ENCODE measurements around the gene CDH4.

CDH4 gene

GRCh38 chr20:61949714-61950640, 697.9 kb downstream of the CDH4 start:
- no peak for DNase-seq

GRCh38 chr20:61950641-61951071, 698.6 kb downstream of the CDH4 start:
- DNase-seq = no peak

GRCh38 chr20:61951695-61952533, 699.9 kb downstream of the CDH4 start:
- DNase-seq = peak; percentile 37

GRCh38 chr20:61953037-61954021, 701.3 kb downstream of the CDH4 start:
- no peak for DNase-seq

GRCh38 chr20:61954276-61955021, 702.4 kb downstream of the CDH4 start:
- DNase-seq = no peak

DNA sequence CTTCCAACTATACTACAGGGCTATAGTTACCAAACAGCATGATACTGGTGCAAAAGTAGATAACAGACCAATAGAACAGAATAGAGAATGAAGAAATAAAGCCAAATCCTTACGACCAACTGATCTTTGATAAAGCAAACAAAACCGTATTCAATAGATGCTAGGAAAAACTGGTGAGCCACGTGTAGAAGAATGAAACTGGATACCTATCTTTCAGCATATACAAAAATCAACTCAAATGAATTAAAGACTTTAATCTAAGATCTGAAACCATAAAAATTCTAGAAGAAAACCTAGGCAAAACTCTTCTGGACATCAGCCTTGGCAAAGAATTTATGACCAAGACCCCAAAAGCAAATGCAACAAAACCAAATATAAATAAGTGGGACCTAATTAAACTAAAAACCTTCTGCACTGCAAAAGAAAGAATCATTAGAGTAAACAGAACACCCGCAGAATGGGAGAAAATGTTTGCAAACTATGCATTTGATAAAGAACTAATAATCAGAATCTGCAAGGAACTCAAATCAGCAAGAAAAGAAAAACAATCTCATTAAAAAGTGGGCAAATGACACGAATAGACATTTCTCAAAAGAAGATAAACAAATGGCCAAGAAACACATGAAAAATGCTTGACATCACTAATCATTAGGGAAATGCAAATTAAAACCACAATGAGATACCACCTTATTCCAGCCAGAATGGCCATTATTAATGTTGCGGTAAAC, 703.8 kb downstream of the CDH4 start:
- no peak for DNase-seq

DNA sequence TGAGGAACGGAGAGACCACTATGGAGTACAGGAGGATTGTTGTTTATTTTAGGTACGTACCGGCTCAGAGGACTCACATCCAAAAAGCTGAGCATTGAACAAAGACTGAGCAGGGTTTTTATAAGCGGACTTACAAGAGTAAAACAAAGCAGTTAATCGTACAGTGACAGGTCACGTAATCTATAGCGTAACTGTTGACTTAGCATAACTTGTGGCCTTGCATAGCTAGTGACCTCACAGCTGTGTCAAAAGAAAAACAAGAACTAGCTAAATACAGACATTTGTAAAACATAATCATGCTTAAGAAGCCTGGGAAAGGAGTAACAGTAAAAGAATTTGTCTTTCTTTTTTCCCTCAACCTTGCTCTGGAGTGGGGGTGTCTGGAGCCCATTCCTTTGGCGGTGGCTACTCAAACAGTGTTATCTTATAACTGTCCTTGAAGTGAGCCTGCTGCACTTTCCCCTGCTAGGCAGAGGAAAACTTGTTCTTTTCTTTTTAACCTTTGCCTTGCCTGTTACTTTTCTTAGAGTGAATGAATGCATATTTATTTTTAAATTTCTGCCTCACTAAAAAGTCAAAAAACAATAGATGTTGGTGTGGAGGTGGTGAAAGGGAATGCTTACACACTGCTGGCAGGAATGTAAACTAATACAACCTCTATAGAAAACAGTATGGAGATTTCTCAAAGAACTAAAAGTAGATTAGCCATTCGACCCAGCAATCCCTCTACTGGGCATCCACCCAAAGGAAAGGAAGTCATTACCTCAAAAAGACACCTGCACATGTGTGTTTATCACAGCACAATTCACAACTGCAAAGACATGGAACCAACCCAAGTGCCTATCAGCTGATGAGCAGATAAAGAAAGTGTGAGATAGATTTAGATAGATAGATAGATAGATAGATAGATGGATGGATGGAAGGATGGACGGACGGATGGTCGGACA, 704.6 kb downstream of the CDH4 start:
- DNase-seq = no peak

- DNase-seq = no peak
These were observed 706.1 kb downstream of the CDH4 start for GRCh38 chr20:61957961-61958715.

- no peak for DNase-seq
These were observed 707.0 kb downstream of the CDH4 start for GRCh38 chr20:61958773-61959700.

DNA sequence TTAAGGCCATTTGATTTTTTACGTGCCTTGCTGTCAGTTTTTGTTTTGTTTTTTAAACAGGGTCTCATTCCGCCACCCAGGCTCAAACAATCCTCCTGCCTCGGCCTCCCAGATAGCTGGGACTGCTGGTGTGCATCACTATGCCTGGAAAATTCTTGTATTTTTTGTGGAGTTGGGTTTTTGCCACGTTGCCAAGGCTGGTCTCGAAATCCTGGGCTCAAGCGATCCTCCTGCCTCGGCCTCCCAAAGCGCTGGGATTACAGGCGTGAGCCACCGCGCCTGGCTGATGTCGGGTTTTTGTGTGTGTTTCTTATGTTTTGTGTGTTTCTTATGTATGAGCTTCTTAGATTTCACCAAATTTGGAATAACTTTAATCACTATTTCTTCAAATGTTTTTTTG, 708.8 kb downstream of the CDH4 start:
- no peak for DNase-seq

DNA sequence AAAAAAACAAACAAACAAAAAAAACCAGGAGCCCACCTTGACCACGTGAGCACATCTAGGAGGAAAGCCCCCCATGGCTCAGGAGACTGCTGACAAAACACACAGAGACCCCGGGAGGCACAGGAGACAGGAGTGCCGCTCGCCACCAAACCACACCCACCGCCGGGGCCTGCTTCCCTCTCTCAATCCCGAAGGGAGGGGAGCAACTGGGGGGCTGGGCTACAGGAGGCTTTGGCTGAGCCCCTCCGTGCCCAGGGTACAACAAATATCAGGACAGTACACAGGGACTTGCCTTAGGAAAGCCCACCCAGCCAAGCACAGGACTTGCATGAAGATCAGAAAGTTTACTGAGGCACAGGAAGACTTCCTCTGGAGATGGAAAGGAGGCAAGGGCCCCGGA, 711.1 kb downstream of the CDH4 start:
- no peak for DNase-seq

- DNase-seq = no peak
These were observed 712.0 kb downstream of the CDH4 start for GRCh38 chr20:61963885-61964674.

- DNase-seq = no peak
These were observed 712.9 kb downstream of the CDH4 start for GRCh38 chr20:61964675-61965605.

GRCh38 chr20:61965606-61966491, 713.8 kb downstream of the CDH4 start:
- no peak for DNase-seq

Data from fibroblast of skin of right quadriceps (primary cell).